HepG2 (cell line): ENCODE results near the gene ASB14. TPM values are rescaled to one million over a fixed set of nuclear protein-coding genes. Genes with fewer than 3 reads are reported as not detected.

Source experiments
- HHEX ChIP-seq: IDR thresholded peaks from 2 replicates; pipeline ENCODE4 v1.6.1; 2016; ENCODE audit warnings: control low read depth
- JUN ChIP-seq: sonication (generic); formaldehyde crosslinking; IDR thresholded peaks from 2 replicates; pipeline ENCODE4 v1.4.0; 2020; ENCODE audit warnings: mild to moderate bottlenecking, missing genetic modification reagents
- KDM2A ChIP-seq: sonication (generic); formaldehyde crosslinking; IDR thresholded peaks from 2 replicates; pipeline ENCODE4 v1.4.0; 2020; ENCODE audit warnings: low read depth, missing genetic modification reagents, borderline replicate concordance
- KLF13 ChIP-seq: sonication (generic); formaldehyde crosslinking; IDR thresholded peaks from 2 replicates; pipeline ENCODE4 v1.4.0; 2020; ENCODE audit warnings: mild to moderate bottlenecking, missing genetic modification reagents
- MBNL3 ChIP-seq: fragments of 250-450 bp; sonication (Bioruptor Pico); conservative IDR thresholded peaks from 2 replicates; pipeline ENCODE4 v1.8.0; 2022; ENCODE audit warnings: mild to moderate bottlenecking, inconsistent platforms
- NR2F6 ChIP-seq, 2 experiments: IDR thresholded peaks; 2 replicates each; pipeline ENCODE4 v1.6.1; 2016; ENCODE audit warnings: antibody characterized with exemption in 1 of 2, mild to moderate bottlenecking in 1 of 2
- PBX2 ChIP-seq: IDR thresholded peaks from 2 replicates; pipeline ENCODE4 v1.6.1; 2016; ENCODE audit warnings: control low read depth
- PHF5A ChIP-seq: IDR thresholded peaks from one replicate; pipeline ENCODE4 v1.6.1; 2018; ENCODE audit warnings: low read depth, missing genetic modification reagents; ENCODE audit not compliant: unreplicated experiment
- POLR2AphosphoS5 ChIP-seq: IDR thresholded peaks from 2 replicates; pipeline ENCODE4 v1.6.1; 2012; ENCODE audit warnings: low read depth, low read length
- SMARCC2 ChIP-seq: fragments of 450-650 bp; IDR thresholded peaks from 2 replicates; pipeline ENCODE4 v1.6.1; 2017; ENCODE audit warnings: antibody characterized with exemption, mild to moderate bottlenecking
- SMYD3 ChIP-seq: sonication (generic); formaldehyde crosslinking; IDR thresholded peaks from 2 replicates; pipeline ENCODE4 v1.8.1; 2023; ENCODE audit warnings: mild to moderate bottlenecking, missing genetic modification reagents
- SP2 ChIP-seq: sonication (generic); formaldehyde crosslinking; IDR thresholded peaks from 2 replicates; pipeline ENCODE4 v1.5.1; 2020; ENCODE audit warnings: mild to moderate bottlenecking, missing genetic modification reagents
- ZBTB37 ChIP-seq: sonication (generic); formaldehyde crosslinking; IDR thresholded peaks from 2 replicates; pipeline ENCODE4 v1.4.0; 2020; ENCODE audit warnings: mild to moderate bottlenecking, missing genetic modification reagents
- ZFP82 ChIP-seq: sonication (generic); formaldehyde crosslinking; IDR thresholded peaks from 2 replicates; pipeline ENCODE4 v1.5.1; 2020; ENCODE audit warnings: mild to moderate bottlenecking, missing genetic modification reagents, borderline replicate concordance
- ZNF501 ChIP-seq: sonication (generic); formaldehyde crosslinking; IDR thresholded peaks from 2 replicates; pipeline ENCODE4 v1.5.1; 2020; ENCODE audit warnings: mild to moderate bottlenecking, moderate library complexity, missing genetic modification reagents
- ZNF629 ChIP-seq: sonication (generic); formaldehyde crosslinking; conservative IDR thresholded peaks from 2 replicates; pipeline ENCODE4 v1.5.0; 2020; ENCODE audit warnings: missing genetic modification reagents
- ZNF704 ChIP-seq: sonication (generic); formaldehyde crosslinking; IDR thresholded peaks from 2 replicates; pipeline ENCODE4 v1.8.1; 2023; ENCODE audit warnings: mild to moderate bottlenecking, inconsistent platforms, moderate library complexity, missing genetic modification reagents, borderline replicate concordance
- ZNF784 ChIP-seq: sonication (generic); formaldehyde crosslinking; IDR thresholded peaks from 2 replicates; pipeline ENCODE4 v1.5.1; 2020; ENCODE audit warnings: missing genetic modification reagents, mild to moderate bottlenecking, borderline replicate concordance
- polyA plus RNA-seq, 8 experiments: library from polyadenylated mRNA; depleted of rRNA in 3 of 8; stranded (reverse) in 7 of 8; unstranded in 1 of 8; fragments of >200 nt; fragmentation: Illumina TruSeq in 4 of 8; extraction: Trizol in 4 of 8; gene quantifications; 2 replicates each; pipeline versions ENCODE4 v1.2.1 to v1.2.3, GENCODE V29; 2011 to 2016; ENCODE audit warnings: low read depth in 4 of 8, missing spikeins in 1 of 8, mixed read lengths in 1 of 8; ENCODE audit not compliant: insufficient read depth in 1 of 8
- total RNA-seq, 5 experiments: library from RNA; depleted of rRNA; stranded (reverse); fragments of >200 nt; fragmentation: Illumina TruSeq; extraction: Trizol; gene quantifications; 2 replicates each; pipeline ENCODE4 v1.2.3, GENCODE V29; 2016; ENCODE audit warnings: low read depth in 1 of 5
- TF ChIP-seq, protein P1 (sequence below): sonication (generic); formaldehyde crosslinking; IDR thresholded peaks from 2 replicates; pipeline ENCODE4 v1.9.0; 2021; ENCODE audit warnings: mild to moderate bottlenecking, missing genetic modification reagents

Gene ASB14
- total and polyA plus RNA-seq, 2 of the 13 experiments (the other 11 are each of a cell fraction or from before 2014, with no cell fraction given): not detected

- TF ChIP-seq, protein P1, sequence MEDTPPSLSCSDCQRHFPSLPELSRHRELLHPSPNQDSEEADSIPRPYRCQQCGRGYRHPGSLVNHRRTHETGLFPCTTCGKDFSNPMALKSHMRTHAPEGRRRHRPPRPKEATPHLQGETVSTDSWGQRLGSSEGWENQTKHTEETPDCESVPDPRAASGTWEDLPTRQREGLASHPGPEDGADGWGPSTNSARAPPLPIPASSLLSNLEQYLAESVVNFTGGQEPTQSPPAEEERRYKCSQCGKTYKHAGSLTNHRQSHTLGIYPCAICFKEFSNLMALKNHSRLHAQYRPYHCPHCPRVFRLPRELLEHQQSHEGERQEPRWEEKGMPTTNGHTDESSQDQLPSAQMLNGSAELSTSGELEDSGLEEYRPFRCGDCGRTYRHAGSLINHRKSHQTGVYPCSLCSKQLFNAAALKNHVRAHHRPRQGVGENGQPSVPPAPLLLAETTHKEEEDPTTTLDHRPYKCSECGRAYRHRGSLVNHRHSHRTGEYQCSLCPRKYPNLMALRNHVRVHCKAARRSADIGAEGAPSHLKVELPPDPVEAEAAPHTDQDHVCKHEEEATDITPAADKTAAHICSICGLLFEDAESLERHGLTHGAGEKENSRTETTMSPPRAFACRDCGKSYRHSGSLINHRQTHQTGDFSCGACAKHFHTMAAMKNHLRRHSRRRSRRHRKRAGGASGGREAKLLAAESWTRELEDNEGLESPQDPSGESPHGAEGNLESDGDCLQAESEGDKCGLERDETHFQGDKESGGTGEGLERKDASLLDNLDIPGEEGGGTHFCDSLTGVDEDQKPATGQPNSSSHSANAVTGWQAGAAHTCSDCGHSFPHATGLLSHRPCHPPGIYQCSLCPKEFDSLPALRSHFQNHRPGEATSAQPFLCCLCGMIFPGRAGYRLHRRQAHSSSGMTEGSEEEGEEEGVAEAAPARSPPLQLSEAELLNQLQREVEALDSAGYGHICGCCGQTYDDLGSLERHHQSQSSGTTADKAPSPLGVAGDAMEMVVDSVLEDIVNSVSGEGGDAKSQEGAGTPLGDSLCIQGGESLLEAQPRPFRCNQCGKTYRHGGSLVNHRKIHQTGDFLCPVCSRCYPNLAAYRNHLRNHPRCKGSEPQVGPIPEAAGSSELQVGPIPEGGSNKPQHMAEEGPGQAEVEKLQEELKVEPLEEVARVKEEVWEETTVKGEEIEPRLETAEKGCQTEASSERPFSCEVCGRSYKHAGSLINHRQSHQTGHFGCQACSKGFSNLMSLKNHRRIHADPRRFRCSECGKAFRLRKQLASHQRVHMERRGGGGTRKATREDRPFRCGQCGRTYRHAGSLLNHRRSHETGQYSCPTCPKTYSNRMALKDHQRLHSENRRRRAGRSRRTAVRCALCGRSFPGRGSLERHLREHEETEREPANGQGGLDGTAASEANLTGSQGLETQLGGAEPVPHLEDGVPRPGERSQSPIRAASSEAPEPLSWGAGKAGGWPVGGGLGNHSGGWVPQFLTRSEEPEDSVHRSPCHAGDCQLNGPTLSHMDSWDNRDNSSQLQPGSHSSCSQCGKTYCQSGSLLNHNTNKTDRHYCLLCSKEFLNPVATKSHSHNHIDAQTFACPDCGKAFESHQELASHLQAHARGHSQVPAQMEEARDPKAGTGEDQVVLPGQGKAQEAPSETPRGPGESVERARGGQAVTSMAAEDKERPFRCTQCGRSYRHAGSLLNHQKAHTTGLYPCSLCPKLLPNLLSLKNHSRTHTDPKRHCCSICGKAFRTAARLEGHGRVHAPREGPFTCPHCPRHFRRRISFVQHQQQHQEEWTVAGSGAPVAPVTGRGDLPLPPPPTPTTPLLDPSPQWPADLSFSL: no peak
- peak; percentile 91 for TF ChIP-seq PBX2 (CRISPR knock-in tag)
- peak; percentile 87 for TF ChIP-seq POLR2AphosphoS5
- no peak for TF ChIP-seq MBNL3
- no peak for TF ChIP-seq JUN (CRISPR knock-in tag)
- peak; percentile 87 for TF ChIP-seq KDM2A
- TF ChIP-seq SMARCC2: no peak
- TF ChIP-seq ZNF501 (CRISPR knock-in tag): peak; percentile 84
- peak; percentile 83 for TF ChIP-seq ZNF784 (CRISPR knock-in tag)
- no peak for TF ChIP-seq HHEX (CRISPR knock-in tag)
- no peak for TF ChIP-seq KLF13 (CRISPR knock-in tag)
- TF ChIP-seq ZNF629: 0 out of 2 replicates have a peak, but pooled peaks have one; percentile 4
- peak; percentile 96 for TF ChIP-seq ZFP82 (CRISPR knock-in tag)
- no peak for TF ChIP-seq NR2F6 (IDR thresholded peaks at IDR 0.05)
- TF ChIP-seq NR2F6 (CRISPR knock-in tag; IDR thresholded peaks at IDR 0.05): peak; percentile 26; the same call in 1 of the 2 replicates
- peak; percentile 96 for TF ChIP-seq SP2
- peak; percentile 65; the same call in 1 of the 2 replicates for TF ChIP-seq SMYD3 (CRISPR knock-in tag)
- TF ChIP-seq ZNF704: peak; percentile 81; the same call in 1 of the 2 replicates
- no peak for TF ChIP-seq PHF5A (CRISPR knock-in tag)
- TF ChIP-seq ZBTB37 (CRISPR knock-in tag): no peak
Observed at GRCh38 chr3:57227204-57227929, 65.1 kb downstream of the ASB14 start, which contains the start of gene APPL1 (continued).
